LNCaP clone FGC (cell line): ENCODE measurements around the gene KCNN3.
A peak's percentile ranks its signal among the peaks of the same experiment; 100 is the strongest.

Experiments used
- DNase-seq: peaks from one replicate; pipeline ENCODE4 v3.0.0-alpha.2; 2011; ENCODE audit warnings: low read depth
- H3K4me3 ChIP-seq: 2 replicates; pipeline ENCODE4 v1.5.1; 2011; ENCODE audit warnings: mild to moderate bottlenecking, low read depth, low read length, control low read depth
- TF ChIP-seq, protein P1 (sequence below): IDR thresholded peaks from 2 replicates; pipeline ENCODE4 v1.5.1; 2012; ENCODE audit warnings: mild to moderate bottlenecking; ENCODE audit not compliant: control insufficient read depth, insufficient read depth; ENCODE audit errors: extremely low read depth

The KCNN3 gene

DNA sequence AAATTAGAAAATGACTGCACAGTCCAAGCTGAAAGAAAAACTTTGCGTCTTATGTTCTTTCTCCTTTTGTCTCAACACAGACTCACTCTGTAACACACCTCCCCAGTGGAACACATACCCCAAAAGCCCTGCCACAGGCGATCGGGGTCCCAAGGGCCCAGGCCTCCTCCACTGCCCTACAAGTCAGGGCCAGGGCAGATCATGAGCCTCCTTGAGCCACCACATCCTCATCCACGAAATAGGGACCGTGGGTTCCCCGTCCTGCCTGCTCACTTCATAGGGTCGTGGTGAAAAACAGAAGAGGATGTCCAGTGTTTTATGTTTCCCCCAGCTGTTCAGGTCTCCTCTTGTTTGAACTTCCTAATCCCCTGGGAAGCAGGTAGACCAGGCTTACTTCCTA lies 116.7 kb downstream of the KCNN3 start:
- no peak overlapping the region for H3K4me3 ChIP-seq
- TF ChIP-seq, protein P1, sequence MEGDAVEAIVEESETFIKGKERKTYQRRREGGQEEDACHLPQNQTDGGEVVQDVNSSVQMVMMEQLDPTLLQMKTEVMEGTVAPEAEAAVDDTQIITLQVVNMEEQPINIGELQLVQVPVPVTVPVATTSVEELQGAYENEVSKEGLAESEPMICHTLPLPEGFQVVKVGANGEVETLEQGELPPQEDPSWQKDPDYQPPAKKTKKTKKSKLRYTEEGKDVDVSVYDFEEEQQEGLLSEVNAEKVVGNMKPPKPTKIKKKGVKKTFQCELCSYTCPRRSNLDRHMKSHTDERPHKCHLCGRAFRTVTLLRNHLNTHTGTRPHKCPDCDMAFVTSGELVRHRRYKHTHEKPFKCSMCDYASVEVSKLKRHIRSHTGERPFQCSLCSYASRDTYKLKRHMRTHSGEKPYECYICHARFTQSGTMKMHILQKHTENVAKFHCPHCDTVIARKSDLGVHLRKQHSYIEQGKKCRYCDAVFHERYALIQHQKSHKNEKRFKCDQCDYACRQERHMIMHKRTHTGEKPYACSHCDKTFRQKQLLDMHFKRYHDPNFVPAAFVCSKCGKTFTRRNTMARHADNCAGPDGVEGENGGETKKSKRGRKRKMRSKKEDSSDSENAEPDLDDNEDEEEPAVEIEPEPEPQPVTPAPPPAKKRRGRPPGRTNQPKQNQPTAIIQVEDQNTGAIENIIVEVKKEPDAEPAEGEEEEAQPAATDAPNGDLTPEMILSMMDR = no peak
- no peak for DNase-seq

DNA sequence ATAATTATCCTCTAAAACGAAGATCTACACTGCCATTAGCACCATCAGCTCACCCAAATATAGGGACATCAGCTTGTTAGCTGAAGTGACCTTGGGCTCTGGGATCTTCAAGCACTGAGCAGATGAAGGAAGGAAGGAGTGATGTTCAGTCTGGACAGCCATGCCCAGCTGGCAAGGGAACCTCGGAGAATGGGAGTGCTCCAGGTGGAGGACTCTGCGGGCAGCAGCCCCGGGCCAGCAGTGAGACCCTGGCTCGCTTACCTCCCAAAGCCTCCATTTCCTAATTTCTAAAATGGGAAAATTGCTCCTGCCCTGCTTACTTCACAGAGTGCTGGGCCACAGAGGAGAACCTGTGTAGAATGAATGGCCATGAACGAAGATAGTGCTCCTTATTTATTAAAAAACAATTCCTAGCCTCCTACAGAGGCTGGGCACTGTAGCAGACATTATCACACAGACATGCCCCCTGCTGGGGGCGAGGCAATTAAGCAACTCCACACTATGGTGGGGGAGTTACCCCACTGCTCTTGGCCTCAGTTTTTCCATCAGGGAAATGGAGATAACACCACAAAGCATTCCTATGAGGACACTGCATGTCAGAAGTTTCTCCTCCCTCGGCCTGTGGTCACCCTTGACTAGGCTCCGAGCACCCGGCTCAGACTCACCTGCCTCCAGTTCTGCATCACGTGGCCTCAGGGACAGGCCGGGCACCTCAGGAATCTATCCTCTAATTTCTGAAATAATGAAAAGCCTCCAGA lies 117.6 kb downstream of the KCNN3 start:
- no peak overlapping the region for H3K4me3 ChIP-seq
- no peak for DNase-seq
- TF ChIP-seq, protein P1 = peak; percentile 27; the same call in 1 of the 2 replicates

- TF ChIP-seq, protein P1 = no peak
- H3K4me3 ChIP-seq = no peak overlapping the region
- no peak for DNase-seq
Measured at GRCh38 chr1:154751690-154752089, 118.4 kb downstream of the KCNN3 start.

- DNase-seq = no peak
- no peak overlapping the region for H3K4me3 ChIP-seq
- TF ChIP-seq, protein P1 = 0 out of 2 replicates have a peak, but pooled peaks have one; percentile 1
Measured at GRCh38 chr1:154750681-154751665, 119.1 kb downstream of the KCNN3 start.

DNA sequence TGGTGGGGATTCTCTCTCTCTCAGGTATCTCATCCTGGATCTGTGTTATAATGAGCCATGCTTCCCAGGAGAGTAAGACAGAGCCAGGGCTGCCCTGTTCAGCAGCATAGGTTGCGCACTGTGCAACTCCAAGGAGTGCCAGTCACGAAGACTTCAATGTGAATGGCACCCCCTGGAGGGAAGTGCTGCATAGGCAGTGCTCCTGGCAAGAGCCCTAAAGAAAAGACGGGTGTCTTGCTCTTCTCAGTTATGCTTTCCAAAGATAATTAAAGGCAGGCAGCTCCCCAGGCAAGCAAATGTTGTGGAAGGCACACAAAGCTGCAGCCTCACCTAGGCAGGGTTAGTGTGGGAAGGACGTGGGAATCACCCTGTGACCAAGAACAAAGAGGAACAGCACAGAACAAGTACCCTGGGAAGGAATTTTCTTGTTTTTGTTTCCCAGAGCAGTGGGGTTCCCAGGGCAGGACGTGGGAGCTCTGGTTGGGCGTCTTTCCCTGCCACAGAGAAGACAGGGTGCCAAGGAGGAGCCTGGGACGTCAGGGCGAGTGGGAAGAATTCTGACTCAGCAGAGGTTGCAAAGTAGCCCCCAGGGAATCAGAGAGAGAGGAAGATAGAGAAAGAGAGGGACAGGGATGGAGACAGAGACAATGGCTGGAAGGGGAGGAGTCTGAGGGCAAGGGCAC lies 120.9 kb downstream of the KCNN3 start:
- H3K4me3 ChIP-seq = no peak overlapping the region
- no peak for DNase-seq
- TF ChIP-seq, protein P1 = peak; percentile 52

DNA sequence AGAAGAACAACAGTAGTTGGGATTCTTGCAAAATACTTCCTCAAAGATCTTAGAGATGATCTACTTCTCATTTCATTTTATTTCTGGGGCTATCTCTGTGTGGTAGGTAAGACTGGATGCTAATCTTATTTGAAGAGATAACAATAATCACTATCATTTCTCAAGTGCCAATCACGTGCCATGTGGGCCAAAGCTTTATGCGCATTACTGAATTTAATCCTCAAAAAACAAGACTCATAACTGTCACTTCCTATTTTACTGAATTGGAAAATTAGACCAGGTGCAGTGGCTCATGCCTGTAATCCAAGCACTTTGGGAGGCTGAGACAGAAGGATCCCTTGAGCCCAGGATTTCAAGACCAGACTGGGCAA lies 121.7 kb downstream of the KCNN3 start:
- no peak for DNase-seq
- no peak overlapping the region for H3K4me3 ChIP-seq
- TF ChIP-seq, protein P1 = no peak
